Spleen (tissue), 13 donors: ENCODE data around the gene GRPR. TPM values are rescaled to one million over a fixed set of nuclear protein-coding genes. Genes with fewer than 3 reads are reported as not detected.

ENCODE experiments used
- DNase-seq: peaks from one replicate; pipeline ENCODE4 v3.0.0-alpha.2; 2020
- H3K27ac ChIP-seq, 8 donors: fragments of 200-600 bp; sonication (generic) in 7 of 8; 1 replicate in 4 of 8; 2 replicates in 4 of 8; pipeline versions ENCODE4 v1.5.0 to v1.8.0; 2016 to 2021; ENCODE audit warnings: inconsistent platforms in 4 of 8, mild to moderate bottlenecking in 4 of 8, moderate library complexity in 1 of 8
- H3K27me3 ChIP-seq, 7 donors: fragments of 200-600 bp; sonication (generic) in 6 of 7; replicated peaks in 1 of 7; 1 replicate in 4 of 7; 2 replicates in 3 of 7; pipeline versions ENCODE4 v1.5.0 to v1.8.0; 2016 to 2021; ENCODE audit warnings: inconsistent platforms in 3 of 7, mild to moderate bottlenecking in 1 of 7
- H3K36me3 ChIP-seq, 6 donors: fragments of 200-600 bp; sonication (generic) in 5 of 6; 1 replicate in 4 of 6; 2 replicates in 2 of 6; pipeline versions ENCODE4 v1.5.0 to v1.8.0; 2016 to 2021; ENCODE audit warnings: inconsistent platforms in 2 of 6
- H3K4me1 ChIP-seq, 6 donors: fragments of 200-600 bp; sonication (generic) in 5 of 6; 1 replicate in 3 of 6; 2 replicates in 3 of 6; pipeline versions ENCODE4 v1.5.0 to v1.8.0; 2016 to 2021; ENCODE audit warnings: inconsistent platforms in 3 of 6
- H3K4me3 ChIP-seq, 8 donors: fragments of 200-600 bp; sonication (generic) in 7 of 8; 1 replicate in 4 of 8; 2 replicates in 4 of 8; pipeline versions ENCODE4 v1.5.0 to v1.8.0; 2016 to 2021; ENCODE audit warnings: inconsistent platforms in 4 of 8, mild to moderate bottlenecking in 4 of 8, moderate library complexity in 2 of 8
- H3K9me3 ChIP-seq, 8 donors: fragments of 200-600 bp; sonication (generic) in 7 of 8; 1 replicate in 4 of 8; 2 replicates in 4 of 8; pipeline versions ENCODE4 v1.5.0 to v1.8.0; 2016 to 2021; ENCODE audit warnings: inconsistent platforms in 4 of 8
- CTCF ChIP-seq, 11 experiments: fragments of 200-600 bp in 7 of 11; fragments of 450-650 bp in 4 of 11; sonication (generic) in 4 of 11; IDR thresholded peaks in 8 of 11; conservative IDR thresholded peaks in 3 of 11; 1 replicate in 7 of 11; 2 replicates in 4 of 11; pipeline versions ENCODE4 v1.4.0 to v1.8.0; 2016 to 2021; ENCODE audit warnings: antibody characterized with exemption in 11 of 11, inconsistent platforms in 4 of 11, mild to moderate bottlenecking in 1 of 11
- POLR2A ChIP-seq, 3 donors: fragments of 450-650 bp; IDR thresholded peaks; one replicate each; pipeline ENCODE4 v1.5.1; 2017; ENCODE audit warnings: antibody characterized with exemption in 3 of 3, mild to moderate bottlenecking in 1 of 3
- POLR2AphosphoS5 ChIP-seq, 3 donors: sonication (generic); formaldehyde crosslinking; IDR thresholded peaks; one replicate each; pipeline ENCODE4 v1.5.1; 2017; ENCODE audit warnings: antibody characterized with exemption in 3 of 3
- WGBS, 5 donors: extraction: QIAGEN DNeasy Blood & Tissue Kit in 3 of 5; methylation state at CpG; one replicate each; pipeline versions ENCODE4 v1.1.5 to v1.1.7; 2013 to 2018; 5-methylcytosine and 5-hydroxymethylcytosine counted together
- intact Hi-C: fragments of 100-400 bp; cut with DNase I; formaldehyde crosslinking; loops from one replicate; pipeline ENCODE4 v1.15.0; 2023; ENCODE audit warnings: low total_unique reads
- long read RNA-seq, 2 donors: transcript quantifications; one replicate each; lab custom pipeline, GENCODE V29; 2026
- polyA plus RNA-seq, 3 donors: library from polyadenylated mRNA; stranded (reverse); fragments of 200-250 nt; gene quantifications; one replicate each; pipeline ENCODE4 v1.2.1, GENCODE V29; 2013
- total RNA-seq, 7 donors: library from RNA; depleted of rRNA in 3 of 7; stranded (reverse); fragments of >200 nt in 3 of 7; fragmentation: NEBNext Ultra II Directional in 4 of 7; extraction: Animal tissue kit (Norgen Biotek cat#: 25700) in 4 of 7; gene quantifications; one replicate each; pipeline versions ENCODE4 v1.1.0 to v1.2.1, GENCODE V29; 2016 to 2021
- donor health status: healthy with polysubstance abuse.
- donor health status: DM: no; HTN: no; CAD: no; lungs with moderate emphysema.
- donor health status: DM: no; HTN: no; CAD: no.
- donor health status: Bipolar disorder and iron deficiency.
- donor health status: healthy.
- donor health status: DM: no; HTN: no; CAD: no.
- donor health status: DM: yes; HTN: yes; CAD: no.

GRPR gene
- total RNA-seq (under 1 TPM in 3 of 7 donors, not detected in 4; 0.13 to 0.47 (median 0.33) TPM), polyA plus RNA-seq (under 1 TPM in 1 of 3 donors, not detected in 2; 0.06 TPM)
- long read RNA-seq, donor 1 = 0 reads
- long read RNA-seq, donor 2 = 0 reads

GRCh38 chrX:16123222-16123786 lies at the start of gene GRPR:
Gene GRPR, plus strand, starts transcription at chrX:16123565. Its CDS starts 389 bp downstream, at chrX:16123954.
- H3K4me1 ChIP-seq = peaks cover 0 to 6% (median 0%) of the 10 kb centered on the region in 6 donors
- no peak within 1 kb of the TSS for H3K4me3 ChIP-seq
- peaks cover 0 to 8% (median 0%) of the 10 kb centered on the region in 8 donors for H3K9me3 ChIP-seq
- TF ChIP-seq POLR2AphosphoS5 (IDR thresholded peaks at IDR 0.05) (no peak), POLR2A (IDR thresholded peaks at IDR 0.05) (no peak), CTCF (IDR thresholded peaks at IDR 0.05 in 8 of 11, conservative IDR thresholded peaks at IDR 0.05 in 3 of 11) (peak; percentile 10 to 82 (median 73))
- intact Hi-C loops = loop anchor here (10.0 kb wide), 1 partner anchor 311 kb away; no protein-coding TSS in a partner anchor
- no peak within 1 kb of the TSS for H3K27ac ChIP-seq
- no peaks in the 10 kb centered on the region for H3K36me3 ChIP-seq
- H3K27me3 ChIP-seq = peaks cover 0 to 9% (median 0%) of the 10 kb centered on the region in 7 donors
- 1 to 6% (median 2%) methylated on average over 6 of the region's 6 CpGs for WGBS, 5 donors
- peak; percentile 88 for DNase-seq

- H3K4me1 ChIP-seq = no peaks in the 10 kb centered on the region
These were observed 48.3 kb upstream of the GRPR start for GRCh38 chrX:16075087-16075486.

DNA sequence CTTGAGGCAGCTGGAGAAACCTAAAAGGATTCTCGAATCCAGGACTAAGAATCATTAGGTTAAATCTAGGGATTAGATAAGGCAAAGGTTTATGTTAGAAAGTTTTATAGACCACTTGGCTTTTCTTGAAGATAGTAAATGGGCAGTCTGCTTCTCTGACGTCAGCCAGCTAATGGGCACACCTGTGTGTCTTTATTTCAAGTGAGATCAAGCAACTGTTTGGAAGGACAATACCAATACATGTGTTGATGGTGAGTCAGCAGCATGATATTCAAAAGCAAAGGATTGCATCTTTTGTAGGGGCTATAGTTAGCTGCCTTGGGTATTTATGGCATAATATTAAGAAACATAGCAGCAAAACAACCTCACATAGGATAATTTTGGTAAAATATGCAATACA lies 46.5 kb upstream of the GRPR start:
- Histone ChIP-seq H3K4me1 (no peaks in the 10 kb centered on the region), H3K9me3 (peaks cover 0 to 3% (median 0%) of the 10 kb centered on the region in 8 donors), H3K4me3 (no peak overlapping the region), H3K27me3 (no peaks in the 10 kb centered on the region), H3K36me3 (no peaks in the 10 kb centered on the region), H3K27ac (no peak overlapping the region)
- intact Hi-C loops = no loop called here
- 65 to 84% (median 80%) methylated on average over 2 of the region's 2 CpGs for WGBS, 5 donors
- TF ChIP-seq CTCF (IDR thresholded peaks at IDR 0.05 in 8 of 11, conservative IDR thresholded peaks at IDR 0.05 in 3 of 11) (no peak), POLR2A (IDR thresholded peaks at IDR 0.05) (no peak), POLR2AphosphoS5 (IDR thresholded peaks at IDR 0.05) (no peak)
- DNase-seq = no peak

More at GRCh38 chrX:16075087-16075486, 48.3 kb upstream of the GRPR start:
- peaks cover 0 to 7% (median 0%) of the 10 kb centered on the region in 8 donors for H3K9me3 ChIP-seq
- no peak for TF ChIP-seq CTCF (IDR thresholded peaks at IDR 0.05 in 8 of 11, conservative IDR thresholded peaks at IDR 0.05 in 3 of 11)
- no peak for TF ChIP-seq POLR2AphosphoS5 (IDR thresholded peaks at IDR 0.05)
- no peak for TF ChIP-seq POLR2A (IDR thresholded peaks at IDR 0.05)
- H3K27ac ChIP-seq = no peak overlapping the region
- intact Hi-C loops = no loop called here
- no peak overlapping the region for H3K4me3 ChIP-seq
- 63 to 88% (median 66%) methylated on average over 1 of the region's 1 CpG for WGBS, 5 donors
- no peaks in the 10 kb centered on the region for H3K27me3 ChIP-seq
- DNase-seq = no peak
- no peaks in the 10 kb centered on the region for H3K36me3 ChIP-seq

GRCh38 chrX:16077811-16078210 lies 45.6 kb upstream of the GRPR start:
- Histone ChIP-seq H3K4me3 (no peak overlapping the region), H3K27ac (no peak overlapping the region), H3K9me3 (no peaks in the 10 kb centered on the region), H3K4me1 (no peaks in the 10 kb centered on the region), H3K36me3 (no peaks in the 10 kb centered on the region), H3K27me3 (peaks cover 0 to 3% (median 0%) of the 10 kb centered on the region in 7 donors)
- no peak for TF ChIP-seq POLR2A (IDR thresholded peaks at IDR 0.05)
- TF ChIP-seq CTCF (IDR thresholded peaks at IDR 0.05 in 8 of 11, conservative IDR thresholded peaks at IDR 0.05 in 3 of 11) = no peak
- TF ChIP-seq POLR2AphosphoS5 (IDR thresholded peaks at IDR 0.05) = no peak
- no peak for DNase-seq
- intact Hi-C loops = no loop called here
- 79 to 85% (median 82%) methylated on average over 2 of the region's 2 CpGs for WGBS, 5 donors
